ENCODE measurements around the gene PTGDS. TPM values are rescaled to one million over a fixed set of nuclear protein-coding genes. Genes with fewer than 3 reads are reported as not detected.

Gene PTGDS
- total and polyA plus RNA-seq, 2 donors (not counting 1 experiment from before 2014, with no cell fraction given) = 0.13 TPM; not detected in 1

GRCh38 chr9:137007108-137007815 lies 30.0 kb downstream of the PTGDS start:
- Histone ChIP-seq H3K36me3 (replicated peaks in 1 of 2; ENCODE audit: control extremely low read depth in 1 of 2, control insufficient read depth in 1 of 2, extremely low read depth in 1 of 2, insufficient read depth in 2 of 2, low read length in 1 of 2) (peaks cover 0 to 1% of the 10 kb centered on the region in 2 experiments), H3K4me1 (ENCODE audit: control insufficient read depth in 2 of 2, insufficient read depth in 2 of 2, low read length in 2 of 2) (no peaks in the 10 kb centered on the region), H3K4me3 (ENCODE audit: control extremely low read depth in 1 of 5, extremely low read depth in 1 of 5, insufficient read depth in 1 of 5, low read depth in 2 of 5, low read length in 4 of 5) (no peak overlapping the region), H3K27ac (ENCODE audit: low read length in 2 of 2) (no peak overlapping the region), H3K4me2 (replicated peaks; ENCODE audit: low read depth, low read length, poor library complexity, severe bottlenecking) (no peak overlapping the region), H3K27me3 (replicated peaks in 1 of 4; ENCODE audit: control extremely low read depth in 1 of 4, control insufficient read depth in 3 of 4, insufficient read depth in 4 of 4, low read length in 3 of 4) (no peaks in the 10 kb centered on the region), H2AFZ (ENCODE audit: insufficient read depth, low read depth, low read length, poor library complexity, severe bottlenecking) (no peak overlapping the region), H3K9ac (ENCODE audit: low read length) (no peak overlapping the region), H4K20me1 (ENCODE audit: control insufficient read depth, insufficient read depth, low read length, poor library complexity, severe bottlenecking) (no peaks in the 10 kb centered on the region), H3K9me3 (ENCODE audit: control extremely low read depth in 1 of 3, control insufficient read depth in 2 of 3, insufficient read depth in 1 of 3, low read length in 2 of 3) (peaks cover 0 to 4% (median 0%) of the 10 kb centered on the region in 3 donors), H3K79me2 (ENCODE audit: control insufficient read depth, insufficient read depth, low read length) (no peaks in the 10 kb centered on the region)
- intact Hi-C loops (cut with micrococcal nuclease) = no loop called here
- 91% methylated on average over 22 of the region's 30 CpGs for WGBS (ENCODE audit: insufficient coverage)
- ChIA-PET CTCF (interaction anchor here (1.3 to 1.5 kb wide), 2 partner anchors 22 to 28 kb away, joined by 3 to 5 read pairs; no protein-coding TSS in a partner anchor), POLR2A (no interaction called here)
- no peaks in the 10 kb centered on the region for H3K9me3 Mint-ChIP-seq (ENCODE audit: insufficient read depth)
- no peak overlapping the region for H3K27ac Mint-ChIP-seq
- H3K27me3 Mint-ChIP-seq = no peaks in the 10 kb centered on the region
- TF ChIP-seq EZH2 (IDR thresholded peaks at IDR 0.05; ENCODE audit: borderline replicate concordance, insufficient read depth, low read depth, low read length, poor library complexity, severe bottlenecking) = no peak
- TF ChIP-seq, protein P1, sequence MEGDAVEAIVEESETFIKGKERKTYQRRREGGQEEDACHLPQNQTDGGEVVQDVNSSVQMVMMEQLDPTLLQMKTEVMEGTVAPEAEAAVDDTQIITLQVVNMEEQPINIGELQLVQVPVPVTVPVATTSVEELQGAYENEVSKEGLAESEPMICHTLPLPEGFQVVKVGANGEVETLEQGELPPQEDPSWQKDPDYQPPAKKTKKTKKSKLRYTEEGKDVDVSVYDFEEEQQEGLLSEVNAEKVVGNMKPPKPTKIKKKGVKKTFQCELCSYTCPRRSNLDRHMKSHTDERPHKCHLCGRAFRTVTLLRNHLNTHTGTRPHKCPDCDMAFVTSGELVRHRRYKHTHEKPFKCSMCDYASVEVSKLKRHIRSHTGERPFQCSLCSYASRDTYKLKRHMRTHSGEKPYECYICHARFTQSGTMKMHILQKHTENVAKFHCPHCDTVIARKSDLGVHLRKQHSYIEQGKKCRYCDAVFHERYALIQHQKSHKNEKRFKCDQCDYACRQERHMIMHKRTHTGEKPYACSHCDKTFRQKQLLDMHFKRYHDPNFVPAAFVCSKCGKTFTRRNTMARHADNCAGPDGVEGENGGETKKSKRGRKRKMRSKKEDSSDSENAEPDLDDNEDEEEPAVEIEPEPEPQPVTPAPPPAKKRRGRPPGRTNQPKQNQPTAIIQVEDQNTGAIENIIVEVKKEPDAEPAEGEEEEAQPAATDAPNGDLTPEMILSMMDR (IDR thresholded peaks at IDR 0.05) = no peak
- H3K4me1 Mint-ChIP-seq = no peaks in the 10 kb centered on the region
- no peak overlapping the region for H3K4me3 Mint-ChIP-seq
- ATAC-seq (ENCODE audit: low read depth) = no peak
- DNase-seq = no peak

- Mint-ChIP-seq H3K27ac (no peak overlapping the region), H3K9me3 (ENCODE audit: insufficient read depth) (no peaks in the 10 kb centered on the region), H3K4me1 (no peaks in the 10 kb centered on the region), H3K4me3 (no peak overlapping the region), H3K27me3 (no peaks in the 10 kb centered on the region)
- intact Hi-C loops (cut with micrococcal nuclease) = no loop called here
- Histone ChIP-seq H3K9me3 (ENCODE audit: control extremely low read depth in 1 of 3, control insufficient read depth in 2 of 3, insufficient read depth in 1 of 3, low read length in 2 of 3) (peaks cover 0 to 4% (median 0%) of the 10 kb centered on the region in 3 donors), H3K27me3 (replicated peaks in 1 of 4; ENCODE audit: control extremely low read depth in 1 of 4, control insufficient read depth in 3 of 4, insufficient read depth in 4 of 4, low read length in 3 of 4) (no peaks in the 10 kb centered on the region), H2AFZ (ENCODE audit: insufficient read depth, low read depth, low read length, poor library complexity, severe bottlenecking) (no peak overlapping the region), H3K4me3 (ENCODE audit: control extremely low read depth in 1 of 5, extremely low read depth in 1 of 5, insufficient read depth in 1 of 5, low read depth in 2 of 5, low read length in 4 of 5) (no peak overlapping the region), H3K4me2 (replicated peaks; ENCODE audit: low read depth, low read length, poor library complexity, severe bottlenecking) (no peak overlapping the region), H3K79me2 (ENCODE audit: control insufficient read depth, insufficient read depth, low read length) (no peaks in the 10 kb centered on the region), H3K9ac (ENCODE audit: low read length) (no peak overlapping the region), H3K27ac (ENCODE audit: low read length in 2 of 2) (no peak overlapping the region), H3K4me1 (ENCODE audit: control insufficient read depth in 2 of 2, insufficient read depth in 2 of 2, low read length in 2 of 2) (no peaks in the 10 kb centered on the region), H4K20me1 (ENCODE audit: control insufficient read depth, insufficient read depth, low read length, poor library complexity, severe bottlenecking) (no peaks in the 10 kb centered on the region), H3K36me3 (replicated peaks in 1 of 2; ENCODE audit: control extremely low read depth in 1 of 2, control insufficient read depth in 1 of 2, extremely low read depth in 1 of 2, insufficient read depth in 2 of 2, low read length in 1 of 2) (peaks cover 0 to 1% of the 10 kb centered on the region in 2 experiments)
- 82% methylated on average over 13 of the region's 13 CpGs for WGBS (ENCODE audit: insufficient coverage)
- no peak for ATAC-seq (ENCODE audit: low read depth)
- ChIA-PET POLR2A (no interaction called here), CTCF (interaction anchor here (1.3 to 1.5 kb wide), 2 partner anchors 22 to 27 kb away, joined by 3 to 5 read pairs; no protein-coding TSS in a partner anchor)
- TF ChIP-seq, protein P1 (IDR thresholded peaks at IDR 0.05) = no peak
- no peak for TF ChIP-seq EZH2 (IDR thresholded peaks at IDR 0.05; ENCODE audit: borderline replicate concordance, insufficient read depth, low read depth, low read length, poor library complexity, severe bottlenecking)
- DNase-seq = no peak
These were observed 30.5 kb downstream of the PTGDS start for GRCh38 chr9:137007816-137008270.

All from B cell (primary cell).